Left colon (tissue), 2 donors: ENCODE results near the gene CAMK2B. TPM values are rescaled to one million over a fixed set of nuclear protein-coding genes. Genes with fewer than 3 reads are reported as not detected.

Source experiments
- ATAC-seq: fragments of 200-7000 bp; cut with Tn5 transposase; one replicate; pipeline ENCODE4 v1.9.1; 2020; ENCODE audit warnings: mild to moderate bottlenecking, moderate library complexity
- DNase-seq, 2 donors: peaks; one replicate each; pipeline ENCODE4 v3.0.0-alpha.2; 2020
- intact Hi-C, 2 donors: fragments of 100-400 bp; cut with DNase I in 1 of 2; cut with micrococcal nuclease in 1 of 2; formaldehyde crosslinking; loops; one replicate each; pipeline versions ENCODE4 v1.11.2 to v1.14.0; 2022; cut with DNase I, micrococcal nuclease
- total RNA-seq, 2 donors: library from RNA; stranded (reverse); fragmentation: NEBNext Ultra II Directional; extraction: Animal tissue kit (Norgen Biotek cat#: 25700); gene quantifications; one replicate each; pipeline ENCODE4 v1.2.1, GENCODE V29; 2021
- donor health status: DM: no; HTN: no; CAD: no.
- donor health status: DM: yes; HTN: yes; CAD: no.

The CAMK2B gene
- total RNA-seq, 2 donors from 2014 or later, result 0.61 to 0.76 TPM

- peak in 1 of 2 donors; percentile 15 for DNase-seq
- intact Hi-C loops, result no loop called here
- no peak for ATAC-seq
Observed at GRCh38 chr7:44313016-44313415, 12.4 kb downstream of the CAMK2B start.

DNA sequence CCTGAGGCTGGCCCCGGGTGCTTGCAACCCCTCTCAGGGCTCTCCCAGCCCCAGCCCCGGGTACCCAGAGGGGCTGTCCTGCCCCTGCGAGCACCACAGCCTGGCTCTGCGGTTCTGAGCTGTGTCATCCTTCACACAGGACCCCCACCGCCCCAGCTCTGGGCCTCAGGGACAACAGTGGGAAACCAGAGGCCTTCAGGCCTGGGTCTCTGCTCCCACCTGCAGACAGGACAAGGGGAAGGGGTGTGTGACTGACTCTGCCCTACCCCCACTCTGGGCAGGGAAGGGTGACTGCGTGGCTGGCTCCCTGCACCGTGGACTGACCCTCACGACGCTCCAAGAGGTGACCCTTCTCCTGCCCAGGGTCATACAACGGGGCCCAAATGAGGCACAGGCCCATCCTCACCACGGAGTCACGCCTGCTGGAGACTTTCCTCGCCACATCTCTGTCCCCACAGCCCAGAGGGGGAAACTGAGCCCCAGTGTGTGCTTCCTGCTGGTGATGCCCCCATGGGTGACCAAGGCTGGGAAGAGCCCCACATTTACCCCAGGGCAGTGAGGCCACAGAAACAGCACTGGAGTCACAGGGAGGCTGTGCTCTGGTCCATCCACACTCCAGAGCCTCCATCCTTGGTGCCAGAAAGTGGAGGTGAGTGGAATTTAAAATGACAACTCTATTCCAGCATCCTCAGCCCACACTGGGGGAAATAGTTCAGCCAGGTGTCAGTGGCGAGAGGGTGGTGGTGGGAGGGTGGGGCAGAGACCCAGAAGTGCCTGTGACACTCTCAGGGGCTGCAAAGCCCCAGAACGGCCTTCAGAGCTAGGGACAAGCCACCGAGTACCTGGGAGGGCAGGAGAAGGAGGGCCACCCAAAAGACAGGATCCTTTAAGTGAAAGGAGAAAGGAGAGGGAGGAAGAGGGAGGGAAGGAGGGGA lies 13.6 kb downstream of the CAMK2B start:
- no peak for ATAC-seq
- intact Hi-C loops, result no loop called here
- DNase-seq, result no peak

DNA sequence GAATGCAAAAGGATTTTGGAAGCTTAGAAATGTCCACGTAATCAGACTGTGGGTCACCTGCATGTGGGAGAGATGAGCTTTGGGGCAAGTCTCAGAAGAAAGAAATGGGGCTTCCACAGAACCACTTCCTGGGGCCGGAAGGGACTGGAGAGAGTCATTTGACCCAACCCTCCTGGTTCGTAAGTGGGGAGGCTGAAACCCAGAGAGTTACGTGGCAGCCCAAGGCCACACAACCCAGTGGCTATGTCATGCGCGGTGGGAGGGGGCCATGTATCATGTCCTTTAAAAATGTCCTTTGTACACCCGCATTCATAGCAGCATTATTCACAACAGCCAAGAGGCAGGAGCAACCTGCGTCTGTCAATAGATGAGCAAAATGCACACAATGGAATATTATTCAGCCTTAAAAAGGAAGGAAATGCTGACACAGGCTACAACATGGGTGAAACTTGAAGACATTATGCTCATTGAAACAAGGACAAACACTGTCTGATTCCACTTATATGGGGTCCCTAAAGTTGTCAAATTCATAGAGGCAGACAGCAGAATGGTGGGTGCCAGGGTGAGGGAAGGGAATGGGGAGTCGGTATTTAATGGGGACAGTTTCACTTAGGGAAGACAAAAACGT lies 15.1 kb downstream of the CAMK2B start:
- intact Hi-C loops, result no loop called here
- DNase-seq, result peak in 1 of 2 donors; percentile 10

GRCh38 chr7:44309271-44310091 lies 15.9 kb downstream of the CAMK2B start:
- peak; percentile 85 for ATAC-seq
- peak; percentile 23 to 42 for DNase-seq
- intact Hi-C loops, result no loop called here

More for the DNA sequence above, 15.1 kb downstream of the CAMK2B start:
- no peak for ATAC-seq

GRCh38 chr7:44308596-44309270 lies 16.7 kb downstream of the CAMK2B start:
- intact Hi-C loops, result no loop called here
- no peak for ATAC-seq
- DNase-seq, result peak in 1 of 2 donors; percentile 20

DNA sequence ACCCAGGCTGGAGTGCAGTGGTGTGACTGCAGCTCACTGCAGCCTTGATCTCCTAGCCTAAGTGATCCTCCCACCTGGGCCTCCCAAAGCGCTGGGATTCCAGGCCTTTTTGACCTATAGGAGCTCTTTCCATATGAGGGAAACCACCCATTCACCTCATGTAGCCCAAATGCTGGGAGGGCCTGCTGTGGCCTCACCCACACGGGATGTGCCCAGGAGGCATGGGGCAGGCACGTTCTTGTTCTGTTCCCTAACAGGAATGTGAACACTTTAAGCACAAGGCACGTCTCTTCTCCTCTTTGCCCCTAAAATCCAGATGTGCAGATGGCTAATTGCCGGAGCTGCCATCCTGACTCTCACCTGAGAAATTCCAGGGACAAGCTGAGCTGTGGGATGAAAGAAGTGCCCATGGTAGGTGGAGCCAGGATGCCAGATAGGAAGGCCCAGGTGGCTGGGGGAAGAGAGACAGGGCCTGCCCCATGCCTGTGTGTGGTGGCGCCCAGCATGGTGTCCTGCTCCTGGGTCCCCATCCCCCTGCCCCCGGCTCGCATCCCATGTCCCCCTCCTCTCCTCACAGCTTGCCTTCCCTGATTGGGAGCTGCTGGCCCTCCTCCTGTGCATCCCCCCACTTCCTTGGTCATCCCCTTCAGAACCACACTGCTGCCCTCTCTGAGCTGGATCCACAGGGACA lies 17.3 kb downstream of the CAMK2B start:
- no peak for DNase-seq
- intact Hi-C loops, result no loop called here
- ATAC-seq, result no peak

GRCh38 chr7:44307301-44307900 lies 18.0 kb downstream of the CAMK2B start:
- ATAC-seq (peak; percentile 18), DNase-seq (peak in 1 of 2 donors; percentile 12)
- intact Hi-C loops, result no loop called here

DNA sequence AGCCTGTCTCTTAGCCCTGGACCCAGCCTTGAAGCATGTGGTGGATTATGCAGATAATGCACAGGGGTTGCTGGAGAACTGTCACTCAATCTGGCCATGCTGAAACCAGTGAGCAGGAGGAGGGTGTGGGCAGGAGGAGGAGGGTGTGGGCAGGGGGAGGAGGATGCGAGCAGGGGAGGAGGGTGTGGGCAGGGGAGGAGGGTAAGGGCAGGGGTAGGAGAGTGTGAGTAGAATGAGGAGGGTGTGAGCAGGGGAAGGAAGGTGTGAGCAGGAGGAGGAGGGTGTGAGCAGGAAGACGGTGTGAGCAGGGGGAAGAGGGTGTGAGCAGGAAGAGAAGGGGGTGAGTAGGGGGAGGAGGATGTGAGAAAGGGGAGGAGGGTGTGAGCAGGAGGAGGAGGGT lies 18.8 kb downstream of the CAMK2B start:
- DNase-seq (peak in 1 of 2 donors; percentile 9), ATAC-seq (no peak)
- intact Hi-C loops, result no loop called here

DNA sequence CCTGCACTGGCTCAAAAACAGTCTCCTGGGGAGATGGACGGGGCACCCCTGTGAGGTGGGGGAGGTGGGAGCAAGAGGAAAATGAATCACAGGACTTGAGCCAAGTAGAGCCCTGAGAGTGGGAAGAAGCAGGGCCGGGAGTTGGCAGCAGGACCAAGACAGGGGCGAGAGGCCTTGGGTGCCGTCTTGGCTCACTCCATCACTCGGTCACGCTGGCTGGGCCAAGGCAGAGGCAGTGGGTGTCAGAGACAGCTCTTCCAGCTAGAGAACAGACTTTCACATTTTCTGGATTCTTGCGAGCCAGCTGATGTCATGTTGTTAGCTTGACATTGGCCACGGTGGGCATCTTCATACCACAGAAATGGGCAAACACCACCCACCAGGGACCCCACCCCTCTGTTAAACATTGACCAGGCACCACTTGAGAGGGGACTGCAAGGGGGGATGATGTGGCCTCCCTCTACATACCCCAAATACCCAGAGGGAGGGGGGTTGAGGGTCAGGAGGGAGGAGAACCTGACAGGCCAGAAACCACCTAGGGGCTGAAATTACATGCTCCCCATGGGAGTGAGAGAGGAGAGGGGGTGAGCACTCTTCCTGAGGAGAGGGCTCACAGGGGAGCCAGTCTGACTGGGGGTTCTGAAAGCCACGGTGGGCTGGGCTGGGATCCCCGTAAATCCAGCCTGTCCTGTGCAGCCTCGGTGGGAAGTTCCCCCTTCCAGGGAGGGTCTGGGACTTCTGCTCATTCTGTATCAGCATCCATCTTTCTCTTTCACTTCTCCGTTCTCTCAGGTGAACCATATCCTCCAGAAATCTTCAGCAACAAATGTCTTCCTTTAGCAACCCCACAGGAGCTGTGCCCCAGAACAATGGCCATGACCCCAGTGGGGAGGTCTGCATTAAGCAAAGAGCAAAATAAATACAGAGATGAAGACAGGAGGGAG lies 19.6 kb downstream of the CAMK2B start:
- intact Hi-C loops, result no loop called here
- DNase-seq (peak in 1 of 2 donors; percentile 18), ATAC-seq (no peak)

- ATAC-seq (no peak), DNase-seq (no peak)
- intact Hi-C loops, result no loop called here
Observed at GRCh38 chr7:44294325-44295069, 30.9 kb downstream of the CAMK2B start.

- ATAC-seq (no peak), DNase-seq (no peak)
- intact Hi-C loops, result no loop called here
Observed at GRCh38 chr7:44293561-44294324, 31.7 kb downstream of the CAMK2B start.

GRCh38 chr7:44292876-44293560 lies 32.4 kb downstream of the CAMK2B start:
- DNase-seq (peak in 1 of 2 donors; percentile 5), ATAC-seq (no peak)
- intact Hi-C loops, result no loop called here

- ATAC-seq (no peak), DNase-seq (no peak)
- intact Hi-C loops, result no loop called here
Observed at GRCh38 chr7:44292420-44292817, 33.0 kb downstream of the CAMK2B start.

GRCh38 chr7:44291733-44292419 lies 33.5 kb downstream of the CAMK2B start:
- intact Hi-C loops, result no loop called here
- DNase-seq, result peak in 1 of 2 donors; percentile 10
- no peak for ATAC-seq
